GM18517 (cell line): ENCODE measurements around the gene FGD5.
"Not testable (repeated sequence)": the region's sequence is repeated elsewhere in the genome, so short reads cannot be mapped to it uniquely, and the experiment has no call there.

ENCODE experiments used
- ATAC-seq: cut with Tn5 transposase; IDR thresholded peaks from one replicate; pipeline ENCODE4 v1.9.1; 2021; ENCODE audit warnings: mild to moderate bottlenecking, moderate library complexity; ENCODE audit not compliant: unreplicated experiment

Gene FGD5

GRCh38 chr3:14804835-14805780 lies 13.7 kb upstream of the FGD5 start:
- no peak for ATAC-seq

- no peak for ATAC-seq
Measured at GRCh38 chr3:14805961-14806537, 12.7 kb upstream of the FGD5 start.

GRCh38 chr3:14806641-14807263 lies 12.0 kb upstream of the FGD5 start:
- ATAC-seq, result no peak

GRCh38 chr3:14808025-14808424 lies 10.7 kb upstream of the FGD5 start:
- no peak for ATAC-seq

- no peak for ATAC-seq
Measured at GRCh38 chr3:14808502-14809266, 10.1 kb upstream of the FGD5 start.

GRCh38 chr3:14809611-14810010 lies 9.2 kb upstream of the FGD5 start:
- ATAC-seq, result not testable (repeated sequence)

- no peak for ATAC-seq
Measured at GRCh38 chr3:14810070-14810791, 8.5 kb upstream of the FGD5 start.

GRCh38 chr3:14810801-14811661 lies 7.7 kb upstream of the FGD5 start:
- no peak for ATAC-seq

- ATAC-seq, result no peak
Measured at GRCh38 chr3:14811684-14812083, 7.1 kb upstream of the FGD5 start.

GRCh38 chr3:14812196-14812790 lies 6.5 kb upstream of the FGD5 start:
- no peak for ATAC-seq

GRCh38 chr3:14814411-14814871 lies 4.3 kb upstream of the FGD5 start:
- no peak for ATAC-seq

GRCh38 chr3:14816359-14816758 lies 2.4 kb upstream of the FGD5 start:
- no peak for ATAC-seq

GRCh38 chr3:14819671-14820070 lies 909 bp downstream of the FGD5 start:
- no peak for ATAC-seq

- ATAC-seq, result no peak
Measured at GRCh38 chr3:14820156-14820555, 1.4 kb downstream of the FGD5 start.

- ATAC-seq, result no peak
Measured at GRCh38 chr3:14821151-14821550, 2.4 kb downstream of the FGD5 start.

GRCh38 chr3:14822134-14822533 lies 3.4 kb downstream of the FGD5 start:
- ATAC-seq, result no peak

GRCh38 chr3:14822670-14823390 lies 4.1 kb downstream of the FGD5 start:
- ATAC-seq, result no peak

GRCh38 chr3:14823393-14823792 lies 4.6 kb downstream of the FGD5 start:
- no peak for ATAC-seq
